ENCODE measurements around the gene AK4.
A peak's percentile ranks its signal among the peaks of the same experiment; 100 is the strongest.
"Not testable (repeated sequence)": the region's sequence is repeated elsewhere in the genome, so short reads cannot be mapped to it uniquely, and the experiment has no call there.

Gene AK4

DNA sequence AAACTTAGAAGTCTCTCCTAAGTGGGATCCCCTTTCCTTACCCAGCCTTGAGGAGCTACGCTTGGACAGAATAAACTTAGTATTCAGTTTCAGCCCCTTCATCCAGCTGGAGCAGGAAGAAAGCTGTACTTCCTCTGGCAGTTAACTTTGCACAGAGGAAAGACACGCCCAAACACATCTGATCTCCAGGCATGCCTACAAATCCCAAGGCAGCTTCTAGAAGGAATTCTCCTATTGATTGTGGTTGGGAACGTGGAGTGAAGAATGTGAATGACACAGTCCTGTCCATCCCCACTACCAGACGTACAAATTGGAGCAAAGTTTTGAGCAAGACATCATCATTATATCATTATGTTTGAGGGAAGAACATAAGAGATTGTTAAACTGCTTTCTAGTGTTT lies 6.6 kb upstream of the AK4 start:
- peak overlapping the region in 1 of 3 experiments; percentile 69 for H3K27ac Mint-ChIP-seq
- no peaks in the 10 kb centered on the region for H3K36me3 Mint-ChIP-seq (ENCODE audit: low read depth)
- H3K4me3 Mint-ChIP-seq: no peak overlapping the region
- no peak for TF ChIP-seq CTCF (IDR thresholded peaks at IDR 0.05; ENCODE audit: unreplicated experiment in 3 of 3)
- H3K4me1 Mint-ChIP-seq: peaks cover 5% of the 10 kb centered on the region
- peaks cover 26% of the 10 kb centered on the region for H3K27me3 Mint-ChIP-seq (ENCODE audit: low read depth)
- no peaks in the 10 kb centered on the region for H3K9me3 Mint-ChIP-seq

DNA sequence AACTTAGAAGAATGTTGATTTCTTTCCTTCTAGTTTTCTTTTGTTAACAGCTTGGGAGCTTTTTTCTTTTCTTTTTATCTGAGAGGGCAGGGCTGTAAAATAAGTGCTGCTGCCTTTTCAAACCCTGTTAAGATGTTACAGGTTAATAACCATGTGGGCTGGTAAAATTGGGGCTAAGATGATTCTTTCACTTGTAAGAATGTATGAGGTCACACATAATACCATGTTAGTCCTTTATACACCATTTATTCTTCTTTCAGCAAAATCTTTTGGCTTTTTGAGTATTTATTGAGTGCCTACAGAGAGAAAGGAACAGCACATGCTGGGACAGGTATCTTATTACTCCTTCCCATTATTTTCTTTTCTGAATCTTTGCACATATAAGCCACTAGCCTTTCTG lies 6.1 kb upstream of the AK4 start:
- peaks cover 31% of the 10 kb centered on the region for H3K27me3 Mint-ChIP-seq (ENCODE audit: low read depth)
- H3K4me3 Mint-ChIP-seq: no peak overlapping the region
- H3K4me1 Mint-ChIP-seq: peaks cover 5% of the 10 kb centered on the region
- no peaks in the 10 kb centered on the region for H3K36me3 Mint-ChIP-seq (ENCODE audit: low read depth)
- no peaks in the 10 kb centered on the region for H3K9me3 Mint-ChIP-seq
- H3K27ac Mint-ChIP-seq: no peak overlapping the region
- no peak for TF ChIP-seq CTCF (IDR thresholded peaks at IDR 0.05; ENCODE audit: unreplicated experiment in 3 of 3)

DNA sequence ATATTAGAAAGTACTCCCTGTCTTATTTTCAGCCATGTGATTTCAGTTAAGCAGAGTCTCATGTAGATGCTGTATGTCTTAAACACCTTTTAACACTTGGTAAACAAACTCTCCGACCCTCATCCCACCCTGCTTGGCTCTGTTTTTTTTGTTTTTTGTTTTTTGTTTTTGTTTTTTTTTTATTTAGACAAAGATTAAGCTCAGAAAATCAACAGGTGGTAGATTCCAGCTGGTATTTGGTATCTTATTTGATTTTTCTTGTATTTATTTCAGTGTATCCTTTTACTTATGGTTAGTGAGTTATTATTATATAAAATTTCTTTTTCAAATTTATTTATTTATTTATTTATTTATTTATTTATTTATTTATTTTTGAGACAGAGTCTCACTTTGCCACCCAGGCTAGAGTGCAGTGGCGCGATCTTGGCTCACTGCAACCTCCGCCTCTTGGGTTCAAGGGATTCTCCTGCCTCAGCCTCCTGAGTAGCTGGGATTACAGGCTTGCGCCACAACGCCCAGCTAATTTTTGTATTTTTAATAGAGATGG lies 4.8 kb upstream of the AK4 start:
- H3K4me1 Mint-ChIP-seq; H3K27ac Mint-ChIP-seq; H3K9me3 Mint-ChIP-seq; H3K4me3 Mint-ChIP-seq; H3K36me3 Mint-ChIP-seq (ENCODE audit: low read depth): not testable (repeated sequence)
- H3K27me3 Mint-ChIP-seq (ENCODE audit: low read depth): peaks cover 35% of the 10 kb centered on the region

DNA sequence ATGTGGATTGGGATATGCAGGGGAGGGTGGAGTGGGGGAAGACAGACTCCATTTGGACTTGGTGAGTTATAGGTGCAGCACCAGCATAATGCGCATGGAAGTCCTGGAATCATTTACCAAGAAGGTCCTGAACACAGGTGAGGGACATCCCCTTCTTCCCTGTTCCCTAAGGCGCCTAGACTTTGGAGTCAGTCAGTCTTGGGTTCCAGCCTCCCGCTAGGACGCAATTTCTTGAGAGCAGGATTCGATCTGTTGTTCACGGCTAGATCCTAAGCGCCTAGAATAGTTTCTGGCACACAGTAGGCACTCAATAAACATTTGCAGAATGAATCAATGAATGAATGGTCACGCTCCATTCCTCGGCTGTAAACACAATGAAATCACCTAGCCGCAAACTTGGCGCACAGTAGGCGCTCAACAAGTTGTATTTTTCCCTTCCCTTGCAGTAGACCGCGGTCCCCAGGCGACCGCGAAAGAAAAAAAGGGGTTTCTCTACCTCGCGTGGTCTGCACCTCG lies 1.0 kb upstream of the AK4 start:
- Mint-ChIP-seq H3K9me3 (no peaks in the 10 kb centered on the region), H3K27me3 (ENCODE audit: low read depth) (peaks cover 53% of the 10 kb centered on the region), H3K36me3 (ENCODE audit: low read depth) (no peaks in the 10 kb centered on the region), H3K4me1 (peaks cover 11% of the 10 kb centered on the region), H3K27ac (no peak overlapping the region), H3K4me3 (peak overlapping the region; percentile 79 to 85 (median 83))
- no peak for TF ChIP-seq CTCF (IDR thresholded peaks at IDR 0.05; ENCODE audit: unreplicated experiment in 3 of 3)

GRCh38 chr1:65147424-65148177 lies 402 bp upstream of the AK4 start:
- no peak overlapping the region for H3K27ac Mint-ChIP-seq
- H3K9me3 Mint-ChIP-seq: no peaks in the 10 kb centered on the region
- peaks cover 11% of the 10 kb centered on the region for H3K4me1 Mint-ChIP-seq

More at GRCh38 chr1:65147424-65148177, 402 bp upstream of the AK4 start:
- Mint-ChIP-seq H3K36me3 (ENCODE audit: low read depth) (no peaks in the 10 kb centered on the region), H3K27me3 (ENCODE audit: low read depth) (peaks cover 53% of the 10 kb centered on the region), H3K4me3 (peak overlapping the region; percentile 85 to 87 (median 86))
- TF ChIP-seq CTCF (IDR thresholded peaks at IDR 0.05; ENCODE audit: unreplicated experiment in 3 of 3): no peak
